ENCODE results near the gene ZMYM4. TPM values are rescaled to one million over a fixed set of nuclear protein-coding genes. Genes with fewer than 3 reads are reported as not detected.
A peak's percentile ranks its signal among the peaks of the same experiment; 100 is the strongest.

The ZMYM4 gene
- polyA plus RNA-seq, 3 donors, result 12.3 to 31.8 (median 26.0) TPM

- no peak overlapping the region for H3K4me3 Mint-ChIP-seq
- Histone ChIP-seq H3K9me3 (replicated peaks in 1 of 2; ENCODE audit: control insufficient read depth in 1 of 2, insufficient read depth in 1 of 2, low read length in 2 of 2) (no peaks in the 10 kb centered on the region), H3K4me2 (replicated peaks; ENCODE audit: extremely low read depth, low read length, poor library complexity, severe bottlenecking) (peak overlapping the region; percentile 12), H3K9ac (ENCODE audit: insufficient read depth, low read length, poor library complexity, severe bottlenecking) (no peak overlapping the region), H2AFZ (ENCODE audit: insufficient read depth, low read depth, low read length, poor library complexity, severe bottlenecking) (peak overlapping the region; percentile 69), H3K4me1 (ENCODE audit: control insufficient read depth in 1 of 2, insufficient read depth in 2 of 2, low read length in 2 of 2) (peaks cover 4 to 6% of the 10 kb centered on the region in 2 donors), H3K27me3 (ENCODE audit: control insufficient read depth in 2 of 2, insufficient read depth in 2 of 2, low read length in 2 of 2) (no peaks in the 10 kb centered on the region), H3K4me3 (replicated peaks in 1 of 3; ENCODE audit: low read depth in 2 of 3, low read length in 3 of 3) (no peak overlapping the region), H3K36me3 (replicated peaks in 1 of 2; ENCODE audit: control insufficient read depth in 1 of 2, insufficient read depth in 2 of 2, low read length in 2 of 2) (no peaks in the 10 kb centered on the region), H3K79me2 (ENCODE audit: insufficient read depth, low read length) (no peaks in the 10 kb centered on the region), H4K20me1 (ENCODE audit: insufficient read depth, low read length) (no peaks in the 10 kb centered on the region), H3K27ac (ENCODE audit: low read depth in 1 of 2, low read length in 2 of 2) (peak overlapping the region in 1 of 2 donors; percentile 17)
- peaks cover 8% of the 10 kb centered on the region for H3K4me1 Mint-ChIP-seq
- H3K27ac Mint-ChIP-seq, result peak overlapping the region; percentile 34 to 91 (median 77)
- no peak for TF ChIP-seq CTCF (IDR thresholded peaks at IDR 0.05)
- DNase-seq, result peak; percentile 59 to 78 (median 75)
- H3K36me3 Mint-ChIP-seq, result no peaks in the 10 kb centered on the region
- 0% methylated on average over 1 of the region's 1 CpG for WGBS (ENCODE audit: insufficient coverage)
- peaks cover 0 to 13% (median 2%) of the 10 kb centered on the region in 7 donors for H3K9me3 Mint-ChIP-seq
- intact Hi-C loops (cut with micrococcal nuclease), result no loop called here
- peaks cover 0 to 6% (median 2%) of the 10 kb centered on the region in 3 donors for H3K27me3 Mint-ChIP-seq (ENCODE audit: low read depth in 3 of 3)
Measured at GRCh38 chr1:35243691-35244090, 24.8 kb upstream of the ZMYM4 start.

- Mint-ChIP-seq H3K27me3 (ENCODE audit: low read depth in 3 of 3) (peaks cover 0 to 3% (median 1%) of the 10 kb centered on the region in 3 donors), H3K4me3 (no peak overlapping the region), H3K4me1 (peaks cover 8% of the 10 kb centered on the region), H3K9me3 (peaks cover 2 to 19% (median 6%) of the 10 kb centered on the region in 7 donors), H3K27ac (no peak overlapping the region), H3K36me3 (no peaks in the 10 kb centered on the region)
- Histone ChIP-seq H3K79me2 (ENCODE audit: insufficient read depth, low read length) (no peaks in the 10 kb centered on the region), H3K4me2 (replicated peaks; ENCODE audit: extremely low read depth, low read length, poor library complexity, severe bottlenecking) (no peak overlapping the region), H3K4me1 (ENCODE audit: control insufficient read depth in 1 of 2, insufficient read depth in 2 of 2, low read length in 2 of 2) (peaks cover 4 to 6% of the 10 kb centered on the region in 2 donors), H3K36me3 (replicated peaks in 1 of 2; ENCODE audit: control insufficient read depth in 1 of 2, insufficient read depth in 2 of 2, low read length in 2 of 2) (no peaks in the 10 kb centered on the region), H3K27ac (ENCODE audit: low read depth in 1 of 2, low read length in 2 of 2) (no peak overlapping the region), H3K9ac (ENCODE audit: insufficient read depth, low read length, poor library complexity, severe bottlenecking) (no peak overlapping the region), H4K20me1 (ENCODE audit: insufficient read depth, low read length) (no peaks in the 10 kb centered on the region), H3K27me3 (ENCODE audit: control insufficient read depth in 2 of 2, insufficient read depth in 2 of 2, low read length in 2 of 2) (no peaks in the 10 kb centered on the region), H2AFZ (ENCODE audit: insufficient read depth, low read depth, low read length, poor library complexity, severe bottlenecking) (no peak overlapping the region), H3K9me3 (replicated peaks in 1 of 2; ENCODE audit: control insufficient read depth in 1 of 2, insufficient read depth in 1 of 2, low read length in 2 of 2) (no peaks in the 10 kb centered on the region), H3K4me3 (replicated peaks in 1 of 3; ENCODE audit: low read depth in 2 of 3, low read length in 3 of 3) (no peak overlapping the region)
- intact Hi-C loops (cut with micrococcal nuclease), result no loop called here
- no peak for DNase-seq
- TF ChIP-seq CTCF (IDR thresholded peaks at IDR 0.05), result no peak
- WGBS (ENCODE audit: insufficient coverage), result 100% methylated on average over 1 of the region's 5 CpGs
Measured at GRCh38 chr1:35247256-35247655, 21.3 kb upstream of the ZMYM4 start.

Data from CD14-positive monocyte (primary cell).